ENCODE measurements around the gene FBXO31. TPM values are rescaled to one million over a fixed set of nuclear protein-coding genes. Genes with fewer than 3 reads are reported as not detected.

FBXO31 gene
- total and polyA plus RNA-seq, 10 of the 15 experiments (the other 5 are each of a cell fraction or from before 2014, with no cell fraction given): 0.19 to 33.1 (median 10.3) TPM

GRCh38 chr16:87391950-87392820 lies 8.6 kb upstream of the FBXO31 start, which contains the start of gene MAP1LC3B (continued):
- TF ChIP-seq E2F8 (IDR thresholded peaks at IDR 0.05; ENCODE audit: low read depth, partially characterized antibody) (no peak), NFXL1 (IDR thresholded peaks at IDR 0.05; ENCODE audit: borderline replicate concordance) (no peak), CUX1 (IDR thresholded peaks at IDR 0.05; ENCODE audit: insufficient replicate concordance, low read depth, low read length) (no peak), BACH1 (IDR thresholded peaks at IDR 0.05; ENCODE audit: borderline replicate concordance) (peak; percentile 66), NKRF (conservative IDR thresholded peaks at IDR 0.05) (peak; percentile 90), POLR2A (IDR thresholded peaks at IDR 0.05; ENCODE audit: low read depth, low read length) (peak; percentile 89), EGR1 (IDR thresholded peaks at IDR 0.05; ENCODE audit: borderline replicate concordance in 1 of 2, low read depth in 2 of 2, low read length in 2 of 2) (peak; percentile 53 to 79), PBX3 (IDR thresholded peaks at IDR 0.05; ENCODE audit: insufficient replicate concordance, low read depth, low read length) (peak; percentile 64), ATF2 (IDR thresholded peaks at IDR 0.05; ENCODE audit: low read length) (no peak), NFYA (IDR thresholded peaks at IDR 0.05; ENCODE audit: borderline replicate concordance, low read depth, low read length) (no peak), BRCA1 (IDR thresholded peaks at IDR 0.05; ENCODE audit: low read depth, low read length) (no peak), RB1 (IDR thresholded peaks at IDR 0.05; ENCODE audit: borderline replicate concordance) (no peak), KLF5 (IDR thresholded peaks at IDR 0.05; ENCODE audit: partially characterized antibody) (peak; percentile 93)
